ENCODE measurements around the gene PCSK9.

PCSK9 gene

GRCh38 chr1:55044617-55045397 is 5.5 kb downstream of the PCSK9 start:
- no peak for DNase-seq

GRCh38 chr1:55045430-55045829 is 6.1 kb downstream of the PCSK9 start:
- DNase-seq, result no peak

DNA sequence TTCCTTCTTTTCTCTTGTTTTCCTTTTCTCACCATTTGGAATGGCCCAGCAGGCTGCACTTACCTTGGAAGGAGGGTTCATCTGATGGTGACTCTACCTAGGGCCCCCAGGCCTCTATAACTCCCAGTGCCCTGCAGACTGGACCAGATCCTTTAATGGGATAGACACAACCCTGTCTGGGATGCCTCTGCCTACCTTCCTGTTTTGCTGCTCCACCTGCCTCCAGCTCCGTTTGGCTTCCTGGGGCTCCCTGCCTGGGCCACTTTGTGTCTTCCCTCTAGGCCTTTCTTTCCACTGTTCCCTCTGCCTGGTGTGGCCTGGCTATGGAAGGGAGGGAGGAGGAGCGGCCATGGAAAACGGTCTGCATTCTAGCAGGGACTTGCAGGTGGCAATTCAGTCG is 7.5 kb downstream of the PCSK9 start:
- DNase-seq, result no peak

DNA sequence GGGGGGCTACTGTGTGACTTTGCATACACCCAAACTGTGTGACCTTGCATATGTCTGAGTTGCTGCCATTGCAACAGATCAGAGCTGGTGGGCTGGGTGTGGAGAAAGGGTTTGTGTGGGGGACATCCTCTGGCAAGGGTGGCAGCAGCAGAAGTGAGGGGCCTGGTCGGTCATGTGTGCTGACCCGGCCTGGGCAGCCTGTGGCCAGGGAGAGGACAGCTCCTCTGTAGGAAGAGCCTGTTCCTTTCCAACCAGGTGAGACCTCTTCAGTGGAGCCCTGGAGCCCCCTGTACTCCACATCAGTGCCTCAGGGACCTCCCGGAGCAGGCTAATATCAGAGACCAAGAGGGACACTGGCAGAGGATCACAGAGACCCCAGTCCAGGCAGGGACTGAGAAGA is 8.3 kb downstream of the PCSK9 start:
- no peak for DNase-seq

GRCh38 chr1:55048453-55049270 is 9.3 kb downstream of the PCSK9 start:
- DNase-seq, result no peak

- no peak for DNase-seq
Measured at GRCh38 chr1:55049271-55049913, 10.0 kb downstream of the PCSK9 start.

- DNase-seq, result no peak
Measured at GRCh38 chr1:55049914-55050278, 10.5 kb downstream of the PCSK9 start.

GRCh38 chr1:55050283-55050682 is 10.9 kb downstream of the PCSK9 start:
- no peak for DNase-seq

DNA sequence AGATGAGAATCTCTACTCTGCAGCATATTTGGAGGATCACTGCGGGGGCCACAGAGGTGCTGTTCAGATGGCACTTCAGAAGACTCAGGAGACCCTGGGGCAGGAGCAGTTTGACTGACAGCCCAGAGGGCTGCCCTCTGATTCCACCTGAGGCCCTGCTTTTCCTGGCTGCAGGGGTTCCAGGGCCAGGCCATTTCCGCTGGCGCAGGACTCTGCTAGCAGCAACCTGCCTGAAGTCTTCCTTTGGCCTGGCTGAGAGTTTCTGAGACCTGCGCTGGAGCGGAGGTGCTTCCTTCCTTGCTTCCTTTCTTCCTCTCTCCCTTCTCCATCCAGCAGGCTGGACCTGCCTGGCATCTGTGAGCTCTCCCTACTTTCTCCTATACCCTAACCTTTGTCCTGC is 11.8 kb downstream of the PCSK9 start:
- no peak for DNase-seq

DNA sequence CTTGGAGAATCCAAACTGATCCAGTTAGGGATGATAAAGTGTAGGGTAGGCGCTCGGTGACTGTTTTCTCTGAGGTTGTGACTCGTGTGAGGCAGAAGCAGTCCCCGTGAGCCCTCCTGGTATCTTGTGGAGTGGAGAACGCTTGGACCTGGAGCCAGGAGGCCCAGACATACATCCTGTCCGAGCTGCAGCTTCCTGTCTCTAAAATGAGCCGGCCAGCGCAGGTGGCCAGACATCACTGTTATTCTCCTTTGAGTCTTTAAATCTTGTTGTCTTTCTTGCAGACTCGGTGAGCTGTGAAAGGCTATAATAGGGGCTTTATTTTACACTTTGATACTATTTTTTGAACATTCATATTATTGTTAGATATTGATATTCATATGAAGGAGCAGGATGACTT is 12.3 kb downstream of the PCSK9 start:
- no peak for DNase-seq

DNA sequence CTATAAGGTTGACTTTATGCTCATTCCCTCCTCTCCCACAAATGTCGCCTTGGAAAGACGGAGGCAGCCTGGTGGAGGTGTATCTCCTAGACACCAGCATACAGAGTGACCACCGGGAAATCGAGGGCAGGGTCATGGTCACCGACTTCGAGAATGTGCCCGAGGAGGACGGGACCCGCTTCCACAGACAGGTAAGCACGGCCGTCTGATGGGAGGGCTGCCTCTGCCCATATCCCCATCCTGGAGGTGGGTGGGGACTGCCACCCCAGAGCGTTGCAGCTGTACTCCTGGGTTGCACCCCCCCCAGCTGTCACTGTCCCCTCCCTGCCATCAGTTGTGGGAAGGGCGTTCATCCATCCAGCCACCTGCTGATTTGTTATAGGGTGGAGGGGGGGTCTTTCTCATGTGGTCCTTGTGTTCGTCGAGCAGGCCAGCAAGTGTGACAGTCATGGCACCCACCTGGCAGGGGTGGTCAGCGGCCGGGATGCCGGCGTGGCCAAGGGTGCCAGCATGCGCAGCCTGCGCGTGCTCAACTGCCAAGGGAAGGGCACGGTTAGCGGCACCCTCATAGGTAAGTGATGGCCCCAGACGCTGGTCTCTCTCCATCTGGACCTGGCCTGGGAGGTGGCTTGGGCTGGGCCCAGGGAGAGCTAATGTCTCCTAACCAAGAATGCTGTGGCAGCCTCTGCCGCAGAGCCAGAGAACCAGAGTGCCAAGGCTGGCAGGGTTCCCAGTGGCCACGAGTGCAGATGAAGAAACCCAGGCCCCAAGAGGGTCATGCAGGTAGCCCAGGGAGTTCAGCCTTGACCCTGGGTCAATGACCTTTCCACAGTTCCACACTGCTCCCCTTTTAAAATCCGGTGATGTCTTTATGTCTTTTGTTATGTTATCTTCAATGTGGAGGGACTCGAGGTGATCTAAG is 13.1 kb downstream of the PCSK9 start:
- DNase-seq, result no peak

GRCh38 chr1:55053265-55053954 is 14.1 kb downstream of the PCSK9 start:
- DNase-seq, result no peak

DNA sequence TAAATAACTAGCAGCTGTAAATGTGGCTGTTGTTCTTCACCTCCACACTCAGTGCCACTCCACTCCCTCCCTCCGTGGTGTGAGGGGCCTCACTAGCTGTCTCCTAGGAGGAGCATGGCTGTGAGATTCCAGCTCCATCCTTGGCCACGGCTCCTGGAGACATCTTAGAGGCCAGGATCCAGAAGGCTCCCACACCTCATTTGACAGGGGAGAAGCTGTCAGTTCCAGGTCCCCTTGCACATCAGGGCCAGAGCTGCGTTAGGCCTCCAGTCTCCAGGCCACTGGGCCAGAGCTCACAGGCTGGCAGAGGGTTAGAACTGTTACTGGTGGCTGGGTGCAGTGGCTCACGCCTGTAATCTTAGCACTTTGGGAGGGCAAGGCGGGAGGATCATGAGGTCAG is 15.0 kb downstream of the PCSK9 start:
- no peak for DNase-seq

DNA sequence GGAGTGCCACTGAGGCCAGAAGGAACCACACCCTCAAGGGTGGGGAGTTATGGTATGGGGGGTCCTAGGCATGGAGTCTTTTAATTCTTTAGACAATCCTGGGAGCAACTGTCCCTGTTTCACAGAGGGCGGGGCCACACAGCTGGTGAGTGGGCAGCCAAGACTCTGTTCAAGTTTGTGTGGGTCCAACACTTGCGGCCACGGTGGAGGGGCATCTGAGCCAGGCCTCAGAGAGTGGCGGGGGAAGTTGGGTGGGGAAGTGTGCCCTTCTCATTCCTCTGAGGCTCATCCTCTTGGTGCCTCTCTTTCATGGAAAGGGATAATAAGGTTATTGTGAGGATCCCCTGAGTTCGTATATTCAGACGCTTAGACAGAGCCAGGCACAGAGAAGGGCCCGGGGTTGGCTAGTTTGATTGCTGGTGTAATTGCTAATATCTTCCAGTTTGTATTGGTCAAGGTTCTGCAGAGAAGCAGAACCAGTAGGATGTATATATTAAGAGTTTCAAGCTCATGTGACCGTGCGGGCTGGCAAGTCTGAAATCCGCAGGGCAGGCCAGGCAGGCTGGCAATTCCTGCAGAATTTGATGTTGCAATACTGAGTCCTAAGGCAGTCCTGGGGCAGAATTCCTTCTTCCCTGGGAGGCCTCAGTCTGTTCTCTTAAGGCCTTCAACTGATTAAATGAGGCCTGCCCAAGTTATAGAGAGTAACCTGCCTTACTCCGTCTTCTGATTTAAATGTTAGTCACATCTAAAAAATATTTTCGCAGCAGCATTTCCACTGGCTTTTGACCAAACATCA is 15.9 kb downstream of the PCSK9 start:
- no peak for DNase-seq

GRCh38 chr1:55055951-55056631 is 16.7 kb downstream of the PCSK9 start:
- DNase-seq, result no peak

- DNase-seq, result no peak
Measured at GRCh38 chr1:55056632-55056992, 17.3 kb downstream of the PCSK9 start.

DNA sequence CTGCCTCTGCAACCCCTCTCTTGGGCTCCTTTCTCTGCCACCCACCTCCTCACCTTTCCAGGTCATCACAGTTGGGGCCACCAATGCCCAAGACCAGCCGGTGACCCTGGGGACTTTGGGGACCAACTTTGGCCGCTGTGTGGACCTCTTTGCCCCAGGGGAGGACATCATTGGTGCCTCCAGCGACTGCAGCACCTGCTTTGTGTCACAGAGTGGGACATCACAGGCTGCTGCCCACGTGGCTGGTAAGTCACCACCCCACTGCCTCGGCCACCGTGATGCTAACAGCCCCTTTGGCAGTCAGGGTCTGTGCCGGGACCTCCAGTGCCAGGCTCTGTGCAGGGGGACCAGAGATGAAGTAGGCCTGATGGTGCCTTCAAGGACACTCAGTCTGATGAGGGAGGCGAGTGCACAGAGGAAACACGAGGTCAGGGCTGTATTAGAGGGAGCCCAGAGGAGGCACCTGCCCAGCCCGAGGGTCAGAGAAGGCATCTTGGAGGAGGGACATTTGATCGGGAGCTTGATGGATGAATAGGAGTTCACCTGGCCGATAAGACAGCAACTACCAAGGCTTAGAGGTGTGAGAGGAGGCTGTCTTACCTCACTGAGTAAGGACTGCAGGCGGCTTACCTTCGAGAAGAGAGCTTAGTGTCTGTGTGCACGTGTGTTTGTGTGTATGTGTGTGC is 18.1 kb downstream of the PCSK9 start:
- no peak for DNase-seq

GRCh38 chr1:55057956-55058298 is 18.6 kb downstream of the PCSK9 start:
- no peak for DNase-seq

- DNase-seq, result no peak
Measured at GRCh38 chr1:55059302-55060132, 20.2 kb downstream of the PCSK9 start.

Data from midbrain (tissue), 1 donor.